ENCODE measurements around the gene CCT7.

CCT7 gene

DNA sequence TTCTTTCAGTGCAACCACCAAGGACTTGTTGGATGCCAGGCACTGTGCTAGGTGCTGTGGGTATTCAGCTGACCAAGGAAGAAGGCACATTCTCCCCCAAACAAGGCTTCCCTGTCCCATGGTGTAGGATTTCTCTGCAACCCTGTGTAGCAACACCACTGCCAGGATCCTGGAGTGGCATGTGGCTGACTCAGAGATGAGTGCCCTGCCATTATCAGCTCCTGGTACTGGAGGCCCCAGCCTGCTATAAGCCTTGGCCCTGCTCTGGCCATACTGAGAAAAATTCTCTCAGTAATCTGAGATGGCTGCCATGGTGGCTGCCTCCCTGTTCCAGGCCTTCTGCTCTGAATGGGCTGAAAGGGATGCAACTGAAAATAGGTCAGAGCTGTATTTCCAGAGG is 15.8 kb upstream of the CCT7 start:
- ChIA-PET CTCF (interaction anchor here (1.1 to 2.3 kb wide), 4 partner anchors 8 to 41 kb away, joined by 3 to 12 read pairs (median 6); partner anchors contain the start of gene PRADC1), POLR2A (interaction anchor here (1.0 kb wide), 1 partner anchor 15 kb away, joined by 5 read pairs; the partner anchor contains the start of genes CCT7 and PRADC1)
- no peak for DNase-seq (ENCODE audit: low read depth, low spot score)
- TF ChIP-seq, protein P1, sequence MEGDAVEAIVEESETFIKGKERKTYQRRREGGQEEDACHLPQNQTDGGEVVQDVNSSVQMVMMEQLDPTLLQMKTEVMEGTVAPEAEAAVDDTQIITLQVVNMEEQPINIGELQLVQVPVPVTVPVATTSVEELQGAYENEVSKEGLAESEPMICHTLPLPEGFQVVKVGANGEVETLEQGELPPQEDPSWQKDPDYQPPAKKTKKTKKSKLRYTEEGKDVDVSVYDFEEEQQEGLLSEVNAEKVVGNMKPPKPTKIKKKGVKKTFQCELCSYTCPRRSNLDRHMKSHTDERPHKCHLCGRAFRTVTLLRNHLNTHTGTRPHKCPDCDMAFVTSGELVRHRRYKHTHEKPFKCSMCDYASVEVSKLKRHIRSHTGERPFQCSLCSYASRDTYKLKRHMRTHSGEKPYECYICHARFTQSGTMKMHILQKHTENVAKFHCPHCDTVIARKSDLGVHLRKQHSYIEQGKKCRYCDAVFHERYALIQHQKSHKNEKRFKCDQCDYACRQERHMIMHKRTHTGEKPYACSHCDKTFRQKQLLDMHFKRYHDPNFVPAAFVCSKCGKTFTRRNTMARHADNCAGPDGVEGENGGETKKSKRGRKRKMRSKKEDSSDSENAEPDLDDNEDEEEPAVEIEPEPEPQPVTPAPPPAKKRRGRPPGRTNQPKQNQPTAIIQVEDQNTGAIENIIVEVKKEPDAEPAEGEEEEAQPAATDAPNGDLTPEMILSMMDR (IDR thresholded peaks at IDR 0.05; ENCODE audit: insufficient read depth, low read length, missing control alignments) = no peak
- no peak overlapping the region for H3K4me3 ChIP-seq (ENCODE audit: low read depth, low read length)

DNA sequence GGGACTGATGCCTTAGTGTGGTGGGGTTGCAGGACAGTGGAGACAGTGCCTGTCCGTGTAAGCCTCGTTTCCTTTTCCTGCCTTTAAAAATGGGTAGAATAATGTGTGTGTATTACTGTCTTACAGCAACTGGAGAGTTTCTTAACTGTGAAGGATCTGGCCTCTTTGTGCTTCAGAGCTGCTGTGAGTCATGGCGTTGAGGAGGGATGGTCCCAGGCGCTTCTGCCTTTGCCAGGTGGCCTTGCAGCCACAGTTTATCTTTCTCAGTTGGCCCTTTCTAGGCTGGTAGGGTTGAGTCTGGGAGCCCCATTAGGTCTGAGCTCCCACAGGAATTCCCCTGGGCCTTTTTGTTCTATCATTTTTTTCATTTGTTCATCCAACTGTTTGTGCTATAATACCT is 10.3 kb upstream of the CCT7 start:
- no peak for DNase-seq (ENCODE audit: low read depth, low spot score)
- TF ChIP-seq, protein P1 (IDR thresholded peaks at IDR 0.05; ENCODE audit: insufficient read depth, low read length, missing control alignments) = no peak
- CTCF ChIA-PET = interaction anchor here (3.6 kb wide), 1 partner anchor 11 kb away, joined by 18 read pairs; no protein-coding TSS in a partner anchor
- POLR2A ChIA-PET = interaction anchor here (1.7 kb wide), 1 partner anchor 10 kb away, joined by 6 read pairs; the partner anchor contains the start of gene CCT7
- no peak overlapping the region for H3K4me3 ChIP-seq (ENCODE audit: low read depth, low read length)

DNA sequence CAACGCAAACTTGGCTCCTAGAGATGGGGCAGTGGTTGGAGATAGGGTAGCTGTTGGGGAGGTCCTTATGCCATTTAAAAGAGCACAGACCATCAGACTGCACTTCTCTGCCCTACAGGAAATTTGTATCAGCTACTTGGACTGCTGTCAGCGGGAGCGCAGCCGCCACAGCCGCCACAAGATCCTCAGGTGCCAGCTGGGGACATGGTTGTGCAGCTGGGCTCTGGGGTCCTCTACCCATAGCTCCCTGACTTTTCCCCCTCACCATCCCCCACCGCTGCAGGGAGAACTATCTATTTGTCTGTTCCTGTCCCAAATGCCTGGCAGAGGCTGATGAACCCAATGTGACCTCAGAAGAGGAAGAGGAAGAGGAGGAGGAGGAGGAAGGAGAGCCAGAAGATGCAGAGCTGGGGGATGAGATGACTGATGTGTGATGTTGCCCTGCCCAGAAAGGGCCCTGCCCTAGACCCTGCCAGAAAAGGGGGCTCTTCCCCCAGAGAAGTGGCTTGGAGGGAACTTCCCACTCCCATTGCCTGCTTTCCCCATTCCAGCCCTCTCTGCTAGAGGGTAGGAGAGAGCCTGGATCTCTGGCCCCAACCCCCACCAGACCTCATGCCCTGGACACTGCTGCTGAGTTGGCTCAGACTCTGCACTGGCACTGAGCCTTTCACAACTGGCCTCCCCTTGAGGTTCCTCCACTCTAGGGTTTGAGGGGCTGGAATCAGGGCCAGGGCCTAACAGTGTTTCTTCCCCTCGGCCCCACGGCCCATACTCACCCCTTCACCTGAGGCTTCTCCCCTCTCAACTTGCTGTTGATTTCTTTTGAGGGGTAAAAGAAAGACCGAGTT is 8.4 kb upstream of the CCT7 start:
- ChIA-PET POLR2A (no interaction called here), CTCF (interaction anchor here (0.9 to 3.6 kb wide), 2 partner anchors 13 to 49 kb away, joined by 3 to 18 read pairs; no protein-coding TSS in a partner anchor)
- H3K4me3 ChIP-seq (ENCODE audit: low read depth, low read length) = no peak overlapping the region
- TF ChIP-seq, protein P1 (IDR thresholded peaks at IDR 0.05; ENCODE audit: insufficient read depth, low read length, missing control alignments) = no peak
- DNase-seq (ENCODE audit: low read depth, low spot score) = no peak

DNA sequence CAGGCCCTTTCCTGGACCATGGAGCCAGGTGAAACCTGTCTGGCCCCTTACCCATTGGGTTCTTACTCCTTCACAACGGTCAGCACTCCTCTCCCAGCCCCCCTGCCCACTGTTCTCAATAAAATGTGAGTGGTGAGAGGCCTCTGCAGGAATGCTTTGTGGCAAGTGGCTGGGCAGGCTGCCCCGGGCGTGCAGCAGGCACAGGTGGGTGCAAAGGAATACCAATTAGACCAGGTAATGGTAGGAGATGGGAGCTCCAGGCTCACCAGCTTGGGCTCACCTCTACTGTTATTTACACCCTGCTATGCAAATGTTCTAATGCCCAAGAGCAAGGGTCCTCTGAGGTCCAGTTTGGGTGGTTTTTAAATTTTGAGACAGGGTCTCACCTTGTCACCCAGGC is 7.0 kb upstream of the CCT7 start:
- ChIA-PET CTCF (interaction anchor here (3.4 to 4.5 kb wide), 3 partner anchors 9 to 14 kb away, joined by 12 to 23 read pairs (median 18); partner anchors contain the start of gene SMYD5), POLR2A (no interaction called here)
- TF ChIP-seq, protein P1 (IDR thresholded peaks at IDR 0.05; ENCODE audit: insufficient read depth, low read length, missing control alignments) = no peak
- no peak for DNase-seq (ENCODE audit: low read depth, low spot score)
- no peak overlapping the region for H3K4me3 ChIP-seq (ENCODE audit: low read depth, low read length)

DNA sequence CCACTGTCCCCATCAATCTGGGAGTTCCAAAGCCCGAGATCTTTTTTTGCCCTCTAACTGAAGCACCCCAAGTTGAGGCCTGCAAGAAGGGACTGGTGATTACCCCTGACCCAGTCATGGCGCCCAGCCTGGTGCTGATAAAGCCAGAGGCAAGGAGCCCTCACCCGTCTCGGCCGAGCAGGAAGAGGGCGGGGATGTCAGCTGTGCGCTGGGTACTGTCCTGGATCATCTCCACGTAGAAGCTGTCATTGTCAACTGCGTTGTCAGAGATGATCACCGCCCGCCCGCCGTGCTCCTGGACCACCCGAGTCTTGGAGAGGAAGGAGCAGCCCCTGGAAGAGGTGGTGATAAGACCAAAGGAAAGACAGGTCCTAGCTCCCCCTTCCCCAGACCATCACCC is 5.5 kb upstream of the CCT7 start:
- ChIA-PET POLR2A (no interaction called here), CTCF (interaction anchor here (1.0 to 4.5 kb wide), 4 partner anchors 11 to 143 kb away, joined by 3 to 23 read pairs (median 10); partner anchors contain the start of gene SMYD5)
- TF ChIP-seq, protein P1 (IDR thresholded peaks at IDR 0.05; ENCODE audit: insufficient read depth, low read length, missing control alignments) = no peak
- no peak for DNase-seq (ENCODE audit: low read depth, low spot score)
- no peak overlapping the region for H3K4me3 ChIP-seq (ENCODE audit: low read depth, low read length)
